SU-DHL-6 (cell line): ENCODE data around the gene GJD4.

Experiments used
- EZH2phosphoT487 ChIP-seq: fragments of 200-600 bp; sonication (generic), shearing (Covaris generic); conservative IDR thresholded peaks from 2 replicates; pipeline ENCODE4 v1.6.1; 2018; ENCODE audit warnings: mild to moderate bottlenecking, antibody characterized with exemption, low read length, moderate library complexity, mixed read lengths
- TF ChIP-seq, protein P1 (sequence below): fragments of 200-600 bp; sonication (generic); IDR thresholded peaks from one replicate; pipeline ENCODE4 v1.5.1; 2017; ENCODE audit warnings: antibody characterized with exemption, mild to moderate bottlenecking, low read length, moderate library complexity; ENCODE audit not compliant: insufficient read depth, poor library complexity, severe bottlenecking

DNA sequence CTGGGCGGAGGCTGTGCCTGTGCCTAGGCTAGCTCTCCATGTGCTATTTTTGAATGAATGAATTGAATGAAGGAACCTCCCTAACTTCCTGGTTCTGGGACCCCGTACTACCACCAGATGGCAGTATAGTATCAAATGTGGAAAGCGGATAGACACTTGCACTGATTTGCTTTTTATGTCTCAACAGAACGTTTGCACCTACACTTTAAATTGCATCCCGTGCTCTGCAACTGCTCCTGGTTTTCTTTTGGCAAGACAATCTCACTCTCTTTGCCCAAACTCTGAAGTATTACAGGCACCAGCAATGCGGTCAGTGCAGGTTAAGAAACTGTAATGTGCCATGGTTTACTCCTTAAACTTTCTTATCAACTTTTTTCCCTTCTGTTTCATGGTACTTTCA, 30.4 kb downstream of the GJD4 start:
- TF ChIP-seq EZH2phosphoT487, result no peak
- TF ChIP-seq, protein P1, sequence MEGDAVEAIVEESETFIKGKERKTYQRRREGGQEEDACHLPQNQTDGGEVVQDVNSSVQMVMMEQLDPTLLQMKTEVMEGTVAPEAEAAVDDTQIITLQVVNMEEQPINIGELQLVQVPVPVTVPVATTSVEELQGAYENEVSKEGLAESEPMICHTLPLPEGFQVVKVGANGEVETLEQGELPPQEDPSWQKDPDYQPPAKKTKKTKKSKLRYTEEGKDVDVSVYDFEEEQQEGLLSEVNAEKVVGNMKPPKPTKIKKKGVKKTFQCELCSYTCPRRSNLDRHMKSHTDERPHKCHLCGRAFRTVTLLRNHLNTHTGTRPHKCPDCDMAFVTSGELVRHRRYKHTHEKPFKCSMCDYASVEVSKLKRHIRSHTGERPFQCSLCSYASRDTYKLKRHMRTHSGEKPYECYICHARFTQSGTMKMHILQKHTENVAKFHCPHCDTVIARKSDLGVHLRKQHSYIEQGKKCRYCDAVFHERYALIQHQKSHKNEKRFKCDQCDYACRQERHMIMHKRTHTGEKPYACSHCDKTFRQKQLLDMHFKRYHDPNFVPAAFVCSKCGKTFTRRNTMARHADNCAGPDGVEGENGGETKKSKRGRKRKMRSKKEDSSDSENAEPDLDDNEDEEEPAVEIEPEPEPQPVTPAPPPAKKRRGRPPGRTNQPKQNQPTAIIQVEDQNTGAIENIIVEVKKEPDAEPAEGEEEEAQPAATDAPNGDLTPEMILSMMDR, result peak; percentile 65
